Measurements from ENCODE around the gene PDE1C.

DNA sequence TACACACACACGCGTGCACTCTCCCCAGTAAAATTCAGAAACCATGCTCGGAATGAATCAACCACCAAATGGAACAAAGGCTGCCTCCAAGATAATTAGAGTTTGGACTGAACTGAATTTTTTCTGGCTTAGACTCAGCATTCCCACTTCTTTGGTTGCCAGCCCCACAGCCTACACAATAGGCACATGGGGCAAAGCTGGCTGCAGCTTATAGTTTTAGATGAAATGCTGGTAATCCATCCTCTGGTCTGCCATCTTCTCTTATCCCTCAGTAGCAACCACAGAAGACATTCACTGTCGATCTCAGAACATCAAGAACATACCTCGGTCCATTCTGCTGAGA lies 44.2 kb downstream of the PDE1C start:
- TF ChIP-seq, protein P1, sequence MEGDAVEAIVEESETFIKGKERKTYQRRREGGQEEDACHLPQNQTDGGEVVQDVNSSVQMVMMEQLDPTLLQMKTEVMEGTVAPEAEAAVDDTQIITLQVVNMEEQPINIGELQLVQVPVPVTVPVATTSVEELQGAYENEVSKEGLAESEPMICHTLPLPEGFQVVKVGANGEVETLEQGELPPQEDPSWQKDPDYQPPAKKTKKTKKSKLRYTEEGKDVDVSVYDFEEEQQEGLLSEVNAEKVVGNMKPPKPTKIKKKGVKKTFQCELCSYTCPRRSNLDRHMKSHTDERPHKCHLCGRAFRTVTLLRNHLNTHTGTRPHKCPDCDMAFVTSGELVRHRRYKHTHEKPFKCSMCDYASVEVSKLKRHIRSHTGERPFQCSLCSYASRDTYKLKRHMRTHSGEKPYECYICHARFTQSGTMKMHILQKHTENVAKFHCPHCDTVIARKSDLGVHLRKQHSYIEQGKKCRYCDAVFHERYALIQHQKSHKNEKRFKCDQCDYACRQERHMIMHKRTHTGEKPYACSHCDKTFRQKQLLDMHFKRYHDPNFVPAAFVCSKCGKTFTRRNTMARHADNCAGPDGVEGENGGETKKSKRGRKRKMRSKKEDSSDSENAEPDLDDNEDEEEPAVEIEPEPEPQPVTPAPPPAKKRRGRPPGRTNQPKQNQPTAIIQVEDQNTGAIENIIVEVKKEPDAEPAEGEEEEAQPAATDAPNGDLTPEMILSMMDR (conservative IDR thresholded peaks at IDR 0.05; ENCODE audit: low read depth, low read length): no peak
- TF ChIP-seq USF2 (IDR thresholded peaks at IDR 0.05; ENCODE audit: low read depth, low read length): no peak
- no peak for TF ChIP-seq RAD21 (IDR thresholded peaks at IDR 0.05; ENCODE audit: low read length)
- no peak for TF ChIP-seq CEBPB (IDR thresholded peaks at IDR 0.05; ENCODE audit: low read depth, low read length)
- TF ChIP-seq POLR2A (IDR thresholded peaks at IDR 0.05; ENCODE audit: low read depth, low read length): no peak
- TF ChIP-seq NFE2L2 (IDR thresholded peaks at IDR 0.05; ENCODE audit: low read depth, low read length): no peak

All from IMR-90 (cell line).